HFF-Myc (cell line): Measurements from ENCODE around the gene FH.

Source experiments
- DNase-seq: peaks from one replicate; pipeline ENCODE4 v3.0.0-alpha.2; 2011; ENCODE audit warnings: low read depth; ENCODE audit errors: extremely low read depth
- H3K4me3 ChIP-seq: replicated peaks from 2 replicates; pipeline ENCODE4 v1.5.1; 2011; ENCODE audit warnings: low read depth, mild to moderate bottlenecking, control low read depth, low read length
- CTCF ChIP-seq: IDR thresholded peaks from 2 replicates; pipeline ENCODE4 v1.5.1; 2012; ENCODE audit warnings: mild to moderate bottlenecking, low read depth, low read length, control low read depth; ENCODE audit errors: missing control alignments

FH gene

GRCh38 chr1:241536304-241536703 is 16.7 kb upstream of the FH start:
- no peak for DNase-seq
- no peak for TF ChIP-seq CTCF
- H3K4me3 ChIP-seq = no peak overlapping the region

GRCh38 chr1:241533326-241534115 is 14.0 kb upstream of the FH start:
- H3K4me3 ChIP-seq = no peak overlapping the region
- no peak for TF ChIP-seq CTCF
- no peak for DNase-seq

GRCh38 chr1:241532864-241533263 is 13.3 kb upstream of the FH start:
- no peak overlapping the region for H3K4me3 ChIP-seq

GRCh38 chr1:241532162-241532531 is 12.6 kb upstream of the FH start, which contains the start of gene KMO:
Gene KMO (plus strand): TSS chr1:241532378. CDS start chr1:241532445, 67 bp downstream.
- DNase-seq = no peak
- H3K4me3 ChIP-seq = peak within 1 kb of the TSS; percentile 27

More at GRCh38 chr1:241532864-241533263, 13.3 kb upstream of the FH start:
- TF ChIP-seq CTCF = no peak
- no peak for DNase-seq

GRCh38 chr1:241531195-241532161 is 11.9 kb upstream of the FH start:
- TF ChIP-seq CTCF = peak; percentile 27
- DNase-seq = peak; percentile 57
- peak overlapping the region; percentile 27 for H3K4me3 ChIP-seq

More at GRCh38 chr1:241532162-241532531, 12.6 kb upstream of the FH start, which contains the start of gene KMO:
- no peak for TF ChIP-seq CTCF

- H3K4me3 ChIP-seq = no peak overlapping the region
- no peak for TF ChIP-seq CTCF
- no peak for DNase-seq
Observed at GRCh38 chr1:241527146-241527545, 7.6 kb upstream of the FH start.
